Upper lobe of right lung (tissue), 1 donor: ENCODE data around the gene OTUD7B. TPM values are rescaled to one million over a fixed set of nuclear protein-coding genes. Genes with fewer than 3 reads are reported as not detected.
"Not testable (repeated sequence)": the region's sequence is repeated elsewhere in the genome, so short reads cannot be mapped to it uniquely, and the experiment has no call there.

Experiments used
- ATAC-seq: fragments of 200-7000 bp; cut with Tn5 transposase; one replicate; pipeline ENCODE4 v1.9.1; 2020; ENCODE audit warnings: mild to moderate bottlenecking, moderate library complexity
- DNase-seq: peaks from one replicate; pipeline ENCODE4 v3.0.0-alpha.2; 2020
- H3K27ac ChIP-seq: fragments of 200-600 bp; one replicate; pipeline ENCODE4 v1.8.0; 2022
- H3K27me3 ChIP-seq: fragments of 200-600 bp; one replicate; pipeline ENCODE4 v1.8.0; 2022; ENCODE audit warnings: mild to moderate bottlenecking
- H3K36me3 ChIP-seq: fragments of 200-600 bp; one replicate; pipeline ENCODE4 v1.8.0; 2022
- H3K4me1 ChIP-seq: fragments of 200-600 bp; one replicate; pipeline ENCODE4 v1.8.0; 2022
- H3K4me3 ChIP-seq: fragments of 200-600 bp; one replicate; pipeline ENCODE4 v1.8.0; 2022; ENCODE audit warnings: mild to moderate bottlenecking
- H3K9me3 ChIP-seq: fragments of 200-600 bp; one replicate; pipeline ENCODE4 v1.8.0; 2022
- intact Hi-C: fragments of 100-400 bp; cut with DNase I; formaldehyde crosslinking; loops from one replicate; pipeline ENCODE4 v1.11.0; 2022
- long read RNA-seq: library from polyadenylated mRNA; unstranded; transcript quantifications from one replicate; pipeline ENCODE4 v2.0.0, GENCODE V29; 2021
- total RNA-seq: library from RNA; stranded (reverse); fragmentation: NEBNext Ultra II Directional; extraction: Animal tissue kit (Norgen Biotek cat#: 25700); gene quantifications from one replicate; pipeline ENCODE4 v1.2.1, GENCODE V29; 2021
- TF ChIP-seq, protein P1 (sequence below): fragments of 200-600 bp; IDR thresholded peaks from one replicate; pipeline ENCODE4 v1.8.0; 2022; ENCODE audit warnings: antibody characterized with exemption
- donor health status: DM: no; HTN: yes; CAD: no; lungs with severe emphysema.

The OTUD7B gene
- total RNA-seq = 35.3 TPM
- long read RNA-seq, full-length matches to known transcripts = 4 of 15 reads
- long read RNA-seq, partial matches to known transcripts = 3 of 15 reads
- long read RNA-seq, other reads (novel, unspliced or antisense) = 8 of 15 reads

DNA sequence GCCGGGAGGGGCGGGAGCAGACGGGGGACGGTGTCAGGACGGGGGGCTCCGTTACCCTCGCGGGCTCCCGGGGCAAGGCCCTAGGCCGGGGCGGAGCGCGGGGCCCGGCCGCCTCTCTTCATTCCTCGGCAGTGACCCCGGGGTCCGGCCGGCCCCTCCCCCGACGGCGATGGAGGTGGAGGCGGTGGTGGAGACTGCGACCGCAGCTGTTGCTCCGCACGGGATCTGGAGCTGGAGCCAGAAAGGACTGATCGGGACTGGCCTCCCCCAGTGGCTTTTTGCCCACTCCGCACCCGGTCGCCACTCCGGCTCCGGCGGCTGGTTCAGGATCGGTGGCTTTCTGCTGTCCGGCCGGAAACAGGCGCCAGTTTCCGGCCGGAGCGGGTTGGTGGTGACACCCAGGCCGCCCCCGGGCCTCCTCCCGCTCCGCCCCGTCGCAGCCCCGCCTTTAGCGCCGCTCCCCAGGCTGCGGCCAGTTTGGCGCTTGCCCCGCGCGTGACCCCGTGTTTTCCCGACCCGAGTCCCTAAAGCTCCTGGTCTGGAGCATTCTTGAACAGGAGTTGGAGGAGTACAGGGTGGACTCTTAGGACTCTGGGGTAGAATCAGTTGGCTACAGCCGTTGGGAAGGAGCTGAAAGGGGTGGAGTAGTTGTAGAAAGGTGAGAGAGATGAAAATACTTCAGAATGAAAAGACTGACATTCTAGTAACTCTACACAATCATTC is at the start of gene OTUD7B:
Gene OTUD7B (minus strand): TSS at position 334 of the 723 bp plus-strand sequence. CDS start 33,216 bp downstream, outside the sequence.
- H3K4me1 ChIP-seq = peaks cover 30% of the 10 kb centered on the region
- peak within 1 kb of the TSS; percentile 93 for H3K27ac ChIP-seq
- intact Hi-C loops = no loop called here
- peak within 1 kb of the TSS; percentile 80 for H3K4me3 ChIP-seq
- H3K9me3 ChIP-seq = no peaks in the 10 kb centered on the region
- H3K36me3 ChIP-seq = no peaks in the 10 kb centered on the region
- TF ChIP-seq, protein P1, sequence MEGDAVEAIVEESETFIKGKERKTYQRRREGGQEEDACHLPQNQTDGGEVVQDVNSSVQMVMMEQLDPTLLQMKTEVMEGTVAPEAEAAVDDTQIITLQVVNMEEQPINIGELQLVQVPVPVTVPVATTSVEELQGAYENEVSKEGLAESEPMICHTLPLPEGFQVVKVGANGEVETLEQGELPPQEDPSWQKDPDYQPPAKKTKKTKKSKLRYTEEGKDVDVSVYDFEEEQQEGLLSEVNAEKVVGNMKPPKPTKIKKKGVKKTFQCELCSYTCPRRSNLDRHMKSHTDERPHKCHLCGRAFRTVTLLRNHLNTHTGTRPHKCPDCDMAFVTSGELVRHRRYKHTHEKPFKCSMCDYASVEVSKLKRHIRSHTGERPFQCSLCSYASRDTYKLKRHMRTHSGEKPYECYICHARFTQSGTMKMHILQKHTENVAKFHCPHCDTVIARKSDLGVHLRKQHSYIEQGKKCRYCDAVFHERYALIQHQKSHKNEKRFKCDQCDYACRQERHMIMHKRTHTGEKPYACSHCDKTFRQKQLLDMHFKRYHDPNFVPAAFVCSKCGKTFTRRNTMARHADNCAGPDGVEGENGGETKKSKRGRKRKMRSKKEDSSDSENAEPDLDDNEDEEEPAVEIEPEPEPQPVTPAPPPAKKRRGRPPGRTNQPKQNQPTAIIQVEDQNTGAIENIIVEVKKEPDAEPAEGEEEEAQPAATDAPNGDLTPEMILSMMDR = no peak
- ATAC-seq (peak; percentile 99), DNase-seq (peak; percentile 95)
- no peaks in the 10 kb centered on the region for H3K27me3 ChIP-seq

DNA sequence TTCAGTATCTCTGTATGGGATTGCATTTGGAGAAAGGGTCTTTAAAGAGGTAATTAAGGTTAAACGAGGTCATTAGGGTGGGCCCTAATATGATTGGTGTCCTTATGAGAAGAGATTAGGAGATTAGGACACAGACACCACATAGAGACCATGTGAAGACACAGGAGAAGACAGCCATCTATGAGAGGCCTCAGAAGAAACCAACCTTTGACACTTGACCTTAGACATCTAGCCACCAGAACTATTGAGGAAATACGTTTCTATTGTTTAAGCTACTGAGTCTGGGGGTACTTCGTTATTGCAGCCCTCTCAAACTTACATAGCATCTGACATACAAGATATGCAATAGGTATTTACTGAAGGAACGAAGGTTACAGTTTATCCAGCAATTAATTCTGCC is 49.7 kb upstream of the OTUD7B start:
- H3K27me3 ChIP-seq = no peaks in the 10 kb centered on the region
- H3K4me3 ChIP-seq = no peak overlapping the region
- intact Hi-C loops = no loop called here
- TF ChIP-seq, protein P1 = no peak
- H3K9me3 ChIP-seq = no peaks in the 10 kb centered on the region
- no peak for DNase-seq
- H3K36me3 ChIP-seq = no peaks in the 10 kb centered on the region
- H3K27ac ChIP-seq = no peak overlapping the region
- peaks cover 4% of the 10 kb centered on the region for H3K4me1 ChIP-seq
- no peak for ATAC-seq

DNA sequence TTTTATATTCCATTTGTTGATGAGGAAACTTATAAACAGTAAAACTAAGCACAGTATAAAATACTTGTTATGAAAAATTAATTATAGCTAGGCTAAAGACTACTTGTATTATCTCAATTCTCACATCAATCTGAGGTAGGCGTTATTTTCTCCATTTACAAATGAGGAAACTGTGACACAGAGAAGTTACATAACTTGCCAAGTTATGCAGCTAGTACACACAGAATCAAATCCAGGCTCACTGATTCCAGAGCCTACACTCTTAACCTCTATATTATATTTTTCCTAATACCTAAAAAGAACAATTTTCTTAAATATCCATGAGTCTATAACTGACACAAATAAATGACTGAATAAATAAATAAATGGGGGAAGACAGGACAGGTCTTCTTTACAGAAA is 45.9 kb upstream of the OTUD7B start:
- H3K27ac ChIP-seq = no peak overlapping the region
- no peak overlapping the region for H3K4me3 ChIP-seq
- no peaks in the 10 kb centered on the region for H3K9me3 ChIP-seq
- no peaks in the 10 kb centered on the region for H3K36me3 ChIP-seq
- TF ChIP-seq, protein P1 = no peak
- H3K27me3 ChIP-seq = no peaks in the 10 kb centered on the region
- ATAC-seq (peak; percentile 47), DNase-seq (no peak)
- intact Hi-C loops = loop anchor here (5.0 kb wide), 1 partner anchor 99 kb away; no protein-coding TSS in a partner anchor
- H3K4me1 ChIP-seq = no peaks in the 10 kb centered on the region

DNA sequence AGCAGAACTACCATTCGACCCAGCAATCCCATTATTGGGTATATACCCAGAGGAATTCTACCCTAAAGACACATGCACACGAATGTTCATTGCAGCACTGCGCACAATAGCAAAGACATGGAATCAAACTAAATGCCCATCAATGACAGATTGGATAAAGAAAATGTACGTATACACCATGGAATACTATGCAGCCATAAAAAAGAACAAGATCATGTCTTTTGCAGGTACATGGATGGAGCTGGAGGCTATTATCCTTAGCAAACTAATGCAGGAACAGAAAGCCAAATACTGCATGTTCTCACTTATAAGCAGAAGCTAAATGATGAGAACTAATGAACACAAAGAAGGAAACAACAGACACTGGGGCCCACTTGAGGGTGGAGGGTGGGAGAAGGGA is 45.0 kb upstream of the OTUD7B start:
- H3K36me3 ChIP-seq, H3K27ac ChIP-seq, H3K9me3 ChIP-seq, H3K4me1 ChIP-seq, H3K4me3 ChIP-seq, DNase-seq, H3K27me3 ChIP-seq, ATAC-seq: not testable (repeated sequence)
- intact Hi-C loops = loop anchor here (5.0 kb wide), 1 partner anchor 98 kb away; no protein-coding TSS in a partner anchor

DNA sequence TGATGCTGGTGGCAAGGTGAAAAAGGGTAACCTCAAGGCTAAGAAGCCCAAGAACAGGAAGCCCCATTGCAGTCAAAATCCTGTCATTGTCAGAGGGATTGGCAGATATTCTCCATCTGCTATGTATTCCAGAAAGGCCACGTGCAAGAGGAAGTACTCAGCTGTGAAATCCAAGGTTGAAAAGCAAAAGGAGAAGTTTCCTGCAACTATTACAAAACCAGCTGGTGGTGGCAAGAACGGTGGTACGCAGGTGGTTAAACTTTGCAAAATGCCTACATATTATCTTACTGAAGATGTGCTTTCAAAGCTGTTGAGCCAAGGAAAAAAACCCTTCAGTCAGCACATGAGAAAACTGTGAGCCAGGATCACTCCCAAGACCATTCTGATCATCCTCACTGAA is 43.4 kb upstream of the OTUD7B start:
- Histone ChIP-seq H3K27me3 (no peaks in the 10 kb centered on the region), H3K27ac (no peak overlapping the region), H3K9me3 (no peaks in the 10 kb centered on the region), H3K4me3 (no peak overlapping the region), H3K4me1 (no peaks in the 10 kb centered on the region), H3K36me3 (no peaks in the 10 kb centered on the region)
- ATAC-seq (peak; percentile 17), DNase-seq (no peak)
- intact Hi-C loops = no loop called here
- TF ChIP-seq, protein P1 = no peak

DNA sequence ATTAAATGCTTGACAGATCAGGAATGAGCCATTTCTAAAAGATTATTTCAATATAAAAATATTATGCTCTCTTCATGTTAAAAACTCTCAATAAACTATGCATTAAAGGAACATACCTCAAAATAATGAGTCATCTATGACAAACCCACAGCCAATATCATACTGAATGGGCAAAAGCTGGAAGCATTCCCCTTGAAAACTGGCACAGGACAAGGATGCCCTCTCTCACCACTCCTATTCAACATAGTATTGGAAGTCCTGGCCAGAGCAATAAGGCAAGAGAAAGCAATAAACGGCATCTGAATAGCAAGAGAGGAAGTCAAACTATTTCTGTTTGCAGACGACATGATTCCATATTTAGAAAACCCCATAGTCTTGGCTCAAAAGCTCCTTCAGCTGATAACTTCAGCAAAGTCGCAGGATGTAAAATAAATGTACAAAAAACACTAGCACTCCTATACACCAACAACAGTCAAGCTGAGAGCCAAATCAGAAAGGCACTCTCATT is 41.4 kb upstream of the OTUD7B start:
- ATAC-seq, H3K4me1 ChIP-seq, intact Hi-C loops, H3K27me3 ChIP-seq, H3K9me3 ChIP-seq, H3K36me3 ChIP-seq, DNase-seq, H3K4me3 ChIP-seq, H3K27ac ChIP-seq: not testable (repeated sequence)
